ENCODE results near the gene MPC1L. TPM values are rescaled to one million over a fixed set of nuclear protein-coding genes. Genes with fewer than 3 reads are reported as not detected.

MPC1L gene
- total RNA-seq, 1 experiment from 2014 or later, result not detected

- Histone ChIP-seq H3K9me2 (replicated peaks; ENCODE audit: low read length) (no peaks in the 10 kb centered on the region), H3K36me3 (ENCODE audit: low read depth, low read length) (peaks cover 15% of the 10 kb centered on the region), H3K9ac (ENCODE audit: low read length) (no peak overlapping the region), H3K27ac (ENCODE audit: low read length) (no peak overlapping the region), H4K20me1 (ENCODE audit: low read length) (no peaks in the 10 kb centered on the region), H3F3A (ENCODE audit: low read length, unreplicated experiment) (no peaks in the 10 kb centered on the region), H3K27me3 (ENCODE audit: low read length) (no peaks in the 10 kb centered on the region), H3K4me1 (ENCODE audit: insufficient read depth, low read length) (no peaks in the 10 kb centered on the region), H3K9me3 (ENCODE audit: low read length) (no peaks in the 10 kb centered on the region), H2AFZ (ENCODE audit: low read length) (no peak overlapping the region), H3K4me2 (ENCODE audit: low read length) (no peak overlapping the region), H3K79me2 (ENCODE audit: low read length) (no peaks in the 10 kb centered on the region), H3K4me3 (ENCODE audit: low read length) (no peak overlapping the region)
- CTCF ChIA-PET, result no interaction called here
- intact Hi-C loops (cut with micrococcal nuclease), result no loop called here
- TF ChIP-seq EZH2 (IDR thresholded peaks at IDR 0.05; ENCODE audit: low read length, unreplicated experiment), result no peak
- no peak for TF ChIP-seq EZH2phosphoT487 (IDR thresholded peaks at IDR 0.05; ENCODE audit: borderline replicate concordance, low read length)
- no peak for TF ChIP-seq CTCF (conservative IDR thresholded peaks at IDR 0.05; ENCODE audit: low read depth, low read length)
- DNase-seq, result no peak
- no TSS peak for BruUV-seq (replicated peaks)
- no peak for ATAC-seq
- POLR2A ChIA-PET (ENCODE audit: unreplicated experiment), result no interaction called here
These were observed 19.8 kb upstream of the MPC1L start for GRCh38 chrX:40603446-40603845.

GRCh38 chrX:40607381-40607780 is 15.8 kb upstream of the MPC1L start:
- CTCF ChIA-PET, result no interaction called here
- TF ChIP-seq EZH2phosphoT487 (IDR thresholded peaks at IDR 0.05; ENCODE audit: borderline replicate concordance, low read length) (no peak), CTCF (conservative IDR thresholded peaks at IDR 0.05; ENCODE audit: low read depth, low read length) (no peak), EZH2 (IDR thresholded peaks at IDR 0.05; ENCODE audit: low read length, unreplicated experiment) (no peak)

GRCh38 chrX:40612511-40612910 is 10.7 kb upstream of the MPC1L start:
- no TSS peak for BruUV-seq (replicated peaks)
- Histone ChIP-seq H3K4me1 (ENCODE audit: insufficient read depth, low read length) (no peaks in the 10 kb centered on the region), H3K79me2 (ENCODE audit: low read length) (no peaks in the 10 kb centered on the region), H3K4me3 (ENCODE audit: low read length) (no peak overlapping the region), H3K36me3 (ENCODE audit: low read depth, low read length) (no peaks in the 10 kb centered on the region), H3K27ac (ENCODE audit: low read length) (no peak overlapping the region), H3K9me3 (ENCODE audit: low read length) (no peaks in the 10 kb centered on the region), H4K20me1 (ENCODE audit: low read length) (no peaks in the 10 kb centered on the region), H3K27me3 (ENCODE audit: low read length) (no peaks in the 10 kb centered on the region), H3K4me2 (ENCODE audit: low read length) (no peak overlapping the region), H3F3A (ENCODE audit: low read length, unreplicated experiment) (no peaks in the 10 kb centered on the region), H3K9ac (ENCODE audit: low read length) (no peak overlapping the region), H3K9me2 (replicated peaks; ENCODE audit: low read length) (no peaks in the 10 kb centered on the region), H2AFZ (ENCODE audit: low read length) (no peak overlapping the region)
- POLR2A ChIA-PET (ENCODE audit: unreplicated experiment), result no interaction called here
- intact Hi-C loops (cut with micrococcal nuclease), result no loop called here
- DNase-seq, result no peak
- CTCF ChIA-PET, result no interaction called here
- ATAC-seq, result no peak
- no peak for TF ChIP-seq EZH2phosphoT487 (IDR thresholded peaks at IDR 0.05; ENCODE audit: borderline replicate concordance, low read length)
- TF ChIP-seq CTCF (conservative IDR thresholded peaks at IDR 0.05; ENCODE audit: low read depth, low read length), result no peak
- TF ChIP-seq EZH2 (IDR thresholded peaks at IDR 0.05; ENCODE audit: low read length, unreplicated experiment), result no peak

More at GRCh38 chrX:40607381-40607780, 15.8 kb upstream of the MPC1L start:
- Histone ChIP-seq H3K9ac (ENCODE audit: low read length) (no peak overlapping the region), H3K27ac (ENCODE audit: low read length) (no peak overlapping the region), H3K4me2 (ENCODE audit: low read length) (no peak overlapping the region), H3K79me2 (ENCODE audit: low read length) (no peaks in the 10 kb centered on the region), H4K20me1 (ENCODE audit: low read length) (no peaks in the 10 kb centered on the region), H3K9me3 (ENCODE audit: low read length) (no peaks in the 10 kb centered on the region), H2AFZ (ENCODE audit: low read length) (no peak overlapping the region), H3F3A (ENCODE audit: low read length, unreplicated experiment) (no peaks in the 10 kb centered on the region), H3K4me1 (ENCODE audit: insufficient read depth, low read length) (no peaks in the 10 kb centered on the region), H3K4me3 (ENCODE audit: low read length) (no peak overlapping the region), H3K27me3 (ENCODE audit: low read length) (no peaks in the 10 kb centered on the region), H3K36me3 (ENCODE audit: low read depth, low read length) (no peaks in the 10 kb centered on the region), H3K9me2 (replicated peaks; ENCODE audit: low read length) (no peaks in the 10 kb centered on the region)
- no TSS peak for BruUV-seq (replicated peaks)
- DNase-seq, result no peak
- no peak for ATAC-seq
- intact Hi-C loops (cut with micrococcal nuclease), result no loop called here
- POLR2A ChIA-PET (ENCODE audit: unreplicated experiment), result no interaction called here
